Omental fat pad (tissue), 4 donors: Measurements from ENCODE around the gene THSD7B. TPM values are rescaled to one million over a fixed set of nuclear protein-coding genes. Genes with fewer than 3 reads are reported as not detected.

Source experiments
- ATAC-seq: fragments of 150-250 bp; one replicate; pipeline ENCODE4 v1.9.1; 2016; ENCODE audit warnings: mild to moderate bottlenecking, moderate library complexity; ENCODE audit not compliant: low FRiP score
- DNase-seq: peaks from one replicate; pipeline ENCODE4 v3.0.0-alpha.2; 2019; ENCODE audit warnings: low spot score
- total RNA-seq, 4 donors: library from RNA; depleted of rRNA; stranded (reverse); fragments of >200 nt; gene quantifications; one replicate each; pipeline ENCODE4 v1.1.0, GENCODE V29; 2016
- TF ChIP-seq, protein P1 (sequence below), 3 donors: fragments of 450-650 bp; IDR thresholded peaks; one replicate each; pipeline ENCODE4 v1.5.1; 2016 to 2017; ENCODE audit warnings: antibody characterized with exemption in 3 of 3, mild to moderate bottlenecking in 3 of 3, moderate library complexity in 2 of 3

Gene THSD7B
- total RNA-seq, 4 donors from 2014 or later: 0.74 to 12.9 (median 2.5) TPM

- TF ChIP-seq, protein P1, sequence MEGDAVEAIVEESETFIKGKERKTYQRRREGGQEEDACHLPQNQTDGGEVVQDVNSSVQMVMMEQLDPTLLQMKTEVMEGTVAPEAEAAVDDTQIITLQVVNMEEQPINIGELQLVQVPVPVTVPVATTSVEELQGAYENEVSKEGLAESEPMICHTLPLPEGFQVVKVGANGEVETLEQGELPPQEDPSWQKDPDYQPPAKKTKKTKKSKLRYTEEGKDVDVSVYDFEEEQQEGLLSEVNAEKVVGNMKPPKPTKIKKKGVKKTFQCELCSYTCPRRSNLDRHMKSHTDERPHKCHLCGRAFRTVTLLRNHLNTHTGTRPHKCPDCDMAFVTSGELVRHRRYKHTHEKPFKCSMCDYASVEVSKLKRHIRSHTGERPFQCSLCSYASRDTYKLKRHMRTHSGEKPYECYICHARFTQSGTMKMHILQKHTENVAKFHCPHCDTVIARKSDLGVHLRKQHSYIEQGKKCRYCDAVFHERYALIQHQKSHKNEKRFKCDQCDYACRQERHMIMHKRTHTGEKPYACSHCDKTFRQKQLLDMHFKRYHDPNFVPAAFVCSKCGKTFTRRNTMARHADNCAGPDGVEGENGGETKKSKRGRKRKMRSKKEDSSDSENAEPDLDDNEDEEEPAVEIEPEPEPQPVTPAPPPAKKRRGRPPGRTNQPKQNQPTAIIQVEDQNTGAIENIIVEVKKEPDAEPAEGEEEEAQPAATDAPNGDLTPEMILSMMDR (IDR thresholded peaks at IDR 0.05): no peak
- ATAC-seq (no peak), DNase-seq (no peak)
These were observed 389.6 kb downstream of the THSD7B start for GRCh38 chr2:137154946-137155345.

- no peak for DNase-seq
- TF ChIP-seq, protein P1 (IDR thresholded peaks at IDR 0.05): no peak
- ATAC-seq: no peak
These were observed 390.2 kb downstream of the THSD7B start for GRCh38 chr2:137155356-137156104.

DNA sequence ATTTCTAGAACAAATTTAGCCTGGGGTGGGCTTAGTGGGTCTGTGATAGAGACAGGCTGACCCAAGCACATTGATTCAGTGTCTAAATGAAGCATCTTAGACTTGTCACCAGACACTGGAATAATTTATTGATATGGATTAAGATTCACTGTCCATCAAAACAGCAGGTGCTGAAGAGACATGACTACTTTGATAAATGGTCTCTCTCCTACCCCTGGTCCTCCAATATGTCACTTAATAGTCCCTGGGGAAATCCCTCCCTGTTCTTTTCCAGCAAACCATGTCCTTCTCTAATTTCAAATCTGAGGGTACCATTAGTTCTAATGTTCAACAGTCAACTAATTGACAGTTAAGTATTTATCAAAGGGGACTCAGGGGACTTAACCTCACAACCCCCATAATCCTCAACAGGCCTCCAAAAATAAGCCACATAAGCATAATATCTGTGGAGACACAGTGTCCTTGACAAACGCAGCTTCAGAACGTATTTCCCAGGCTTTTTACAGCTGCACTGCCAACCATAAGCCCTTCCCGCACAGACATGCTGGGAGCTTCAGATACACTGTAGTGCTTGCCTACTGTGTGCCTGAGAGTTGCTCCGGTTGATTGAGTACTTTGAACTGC, 391.0 kb downstream of the THSD7B start:
- TF ChIP-seq, protein P1 (IDR thresholded peaks at IDR 0.05): no peak
- no peak for ATAC-seq

GRCh38 chr2:137157851-137158250, 392.5 kb downstream of the THSD7B start:
- no peak for DNase-seq
- no peak for ATAC-seq
- TF ChIP-seq, protein P1 (IDR thresholded peaks at IDR 0.05): no peak

More for the DNA sequence above, 391.0 kb downstream of the THSD7B start:
- DNase-seq: no peak

- ATAC-seq (no peak), DNase-seq (no peak)
- TF ChIP-seq, protein P1 (IDR thresholded peaks at IDR 0.05): no peak
These were observed 395.9 kb downstream of the THSD7B start for GRCh38 chr2:137161250-137161649.

- TF ChIP-seq, protein P1 (IDR thresholded peaks at IDR 0.05): no peak
- ATAC-seq (no peak), DNase-seq (no peak)
These were observed 400.6 kb downstream of the THSD7B start for GRCh38 chr2:137165968-137166367.

GRCh38 chr2:137167651-137168050, 402.3 kb downstream of the THSD7B start:
- DNase-seq (no peak), ATAC-seq (no peak)
- TF ChIP-seq, protein P1 (IDR thresholded peaks at IDR 0.05): no peak
